Posterior cingulate gyrus (tissue), 11 donors: ENCODE measurements around the gene TM2D3.
A peak's percentile ranks its signal among the peaks of the same experiment; 100 is the strongest.
"Not testable (repeated sequence)": the region's sequence is repeated elsewhere in the genome, so short reads cannot be mapped to it uniquely, and the experiment has no call there.

ENCODE experiments used
- DNase-seq, 10 donors: peaks; one replicate each; pipeline versions ENCODE4 v3.0.0 to v3.0.0-alpha.2; 2020 to 2021; ENCODE audit warnings: mixed read lengths in 3 of 10
- intact Hi-C: fragments of 100-400 bp; cut with DNase I; formaldehyde crosslinking; loops from one replicate; pipeline ENCODE4 v1.15.1; 2023

The TM2D3 gene

DNA sequence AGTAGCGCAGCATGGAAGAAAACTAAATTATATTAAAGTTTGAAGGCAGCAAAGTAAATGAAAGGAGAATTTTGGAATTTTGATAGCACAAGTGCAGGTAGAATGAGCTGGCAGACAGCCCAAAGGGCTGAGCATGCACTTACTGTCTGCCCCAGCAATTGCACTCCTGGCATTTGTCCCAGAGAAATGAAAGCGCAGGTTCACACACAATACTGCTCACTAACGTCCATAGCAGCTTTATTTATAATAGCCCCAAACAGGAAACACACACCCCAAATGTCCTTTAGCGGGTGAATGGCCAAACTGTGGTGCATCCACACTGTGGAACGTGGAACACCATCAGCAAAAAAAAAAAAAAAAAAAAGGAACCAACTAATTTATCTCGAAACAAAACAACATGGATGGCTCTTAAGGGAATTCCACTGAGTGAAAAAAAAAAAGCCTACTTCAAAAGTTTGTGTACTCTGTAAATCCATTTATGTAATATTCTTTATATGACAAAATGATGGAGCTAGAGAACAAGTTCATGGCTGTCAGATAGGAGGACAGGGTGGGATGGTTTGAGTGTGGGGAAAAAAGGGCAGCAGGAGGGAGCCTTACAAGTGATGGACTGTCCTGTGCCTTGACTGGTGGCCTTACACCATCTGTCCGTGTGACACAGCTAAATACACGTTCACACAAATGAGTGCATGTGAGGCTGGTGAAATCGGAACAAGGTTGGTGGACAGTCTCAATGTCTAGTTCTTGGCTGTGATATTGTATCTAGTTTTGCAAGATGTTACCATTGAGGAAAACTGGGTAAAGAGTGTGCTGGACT is 6.0 kb upstream of the TM2D3 start:
- intact Hi-C loops = no loop called here
- DNase-seq = no peak

DNA sequence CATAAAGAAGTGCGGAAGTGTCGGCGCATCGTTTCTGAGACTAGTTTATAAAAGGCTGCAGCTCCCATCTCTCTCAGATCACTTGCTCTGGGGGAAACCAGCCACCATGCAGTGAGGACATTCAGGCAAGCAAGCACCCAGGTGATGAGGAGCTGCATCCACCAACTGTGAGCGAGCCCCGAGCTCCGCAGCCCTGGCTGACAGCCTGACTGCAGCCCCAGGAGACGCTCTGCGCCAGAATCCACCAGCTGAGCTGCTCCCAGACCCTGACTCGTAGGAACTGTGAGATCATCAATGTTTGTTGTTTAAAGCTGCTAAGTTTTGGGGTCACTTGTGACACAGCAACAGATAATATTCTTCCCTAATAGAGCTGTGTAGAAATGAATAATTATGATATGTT is 5.0 kb upstream of the TM2D3 start:
- intact Hi-C loops = no loop called here
- DNase-seq = no peak

DNA sequence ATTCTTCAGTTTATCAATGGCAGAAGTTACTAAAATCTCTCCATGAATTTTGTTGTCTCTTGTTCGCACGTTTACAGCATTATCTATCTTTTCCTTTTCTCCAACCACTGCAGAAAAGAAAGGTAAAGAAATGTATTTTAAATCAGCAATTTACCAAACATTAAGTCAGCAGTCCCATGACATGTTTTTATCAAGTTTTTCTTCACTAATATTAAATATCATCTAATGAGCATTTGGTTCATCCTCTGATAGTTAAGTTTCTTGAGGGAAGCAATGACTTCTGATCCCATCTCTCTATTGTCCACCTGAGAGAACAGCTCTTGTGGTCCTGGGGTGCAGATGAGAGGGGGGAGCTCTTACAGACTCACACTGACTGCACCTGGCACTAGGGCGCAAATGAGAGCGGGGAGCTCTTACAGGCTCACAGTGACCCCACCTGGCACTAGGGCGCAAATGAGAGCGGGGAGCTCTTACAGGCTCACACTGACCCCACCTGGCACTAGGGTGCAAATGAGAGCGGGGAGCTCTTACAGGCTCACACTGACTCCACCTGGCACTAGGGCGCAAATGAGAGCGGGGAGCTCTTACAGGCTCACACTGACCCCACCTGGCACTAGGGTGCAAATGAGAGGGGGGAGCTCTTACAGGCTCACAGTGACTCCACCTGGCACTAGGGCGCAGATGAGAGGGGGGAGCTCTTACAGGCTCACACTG is 2.6 kb upstream of the TM2D3 start:
- intact Hi-C loops, DNase-seq: not testable (repeated sequence)

DNA sequence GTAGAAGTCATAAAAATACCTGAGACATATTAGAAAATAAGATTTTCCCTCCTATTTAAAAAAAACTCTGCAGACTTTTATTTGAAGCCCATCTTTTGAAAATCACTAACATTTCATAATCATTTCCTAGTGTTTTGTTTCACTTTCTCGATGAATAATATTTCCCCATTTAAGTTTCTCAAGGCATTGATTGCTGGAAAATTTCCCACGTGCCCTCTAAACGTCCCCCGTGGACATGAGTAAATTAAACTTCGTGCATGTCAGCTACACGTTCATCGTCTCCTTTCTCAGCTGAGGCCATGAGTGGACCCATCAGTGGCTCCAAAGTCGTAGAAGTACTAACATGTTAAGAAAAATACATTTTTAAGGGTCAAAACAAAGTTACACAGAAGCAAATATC is 2.0 kb upstream of the TM2D3 start:
- intact Hi-C loops = no loop called here
- no peak for DNase-seq

DNA sequence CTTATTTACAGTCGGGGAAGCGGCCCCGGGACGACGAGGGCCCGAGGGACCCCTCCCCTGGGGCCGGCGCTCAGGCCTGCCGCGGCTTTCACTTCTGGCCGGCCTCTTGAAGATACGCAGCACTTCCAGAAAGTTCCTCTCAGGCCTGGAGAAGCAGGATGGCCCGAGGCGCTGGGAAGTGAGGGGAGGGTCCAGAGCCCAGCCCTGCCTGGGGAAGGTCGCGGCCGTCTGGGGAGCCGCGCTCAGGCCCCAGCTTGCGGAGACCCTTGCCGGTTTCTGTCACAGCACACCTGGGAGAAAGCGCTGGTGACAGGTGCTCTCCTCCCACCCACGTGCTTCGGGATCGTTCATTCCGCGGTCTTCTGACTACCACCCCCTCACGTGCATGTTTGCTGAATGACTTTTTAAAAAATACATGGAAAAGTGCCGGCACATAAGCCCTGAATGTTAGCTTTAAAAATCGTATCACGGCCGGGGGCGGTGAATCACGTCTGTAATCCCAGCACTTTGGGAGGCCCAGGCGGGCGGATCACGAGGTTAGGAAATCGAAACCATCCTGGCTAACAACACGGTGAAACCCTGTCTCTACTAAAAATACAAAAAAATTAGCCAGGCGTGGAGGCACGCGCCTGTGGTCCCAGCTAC is 727 bp upstream of the TM2D3 start:
- DNase-seq = peak in 3 of 10 donors; percentile 74 to 84 (median 75)
- intact Hi-C loops = loop anchor here (1.0 kb wide), 1 partner anchor 71 kb away; the partner anchor contains the start of gene TARS3

GRCh38 chr15:101651554-101652097 is 555 bp downstream of the TM2D3 start:
- intact Hi-C loops = loop anchor here (1.0 kb wide), 1 partner anchor 73 kb away; the partner anchor contains the start of gene TARS3
- peak in 1 of 10 donors; percentile 38 for DNase-seq

DNA sequence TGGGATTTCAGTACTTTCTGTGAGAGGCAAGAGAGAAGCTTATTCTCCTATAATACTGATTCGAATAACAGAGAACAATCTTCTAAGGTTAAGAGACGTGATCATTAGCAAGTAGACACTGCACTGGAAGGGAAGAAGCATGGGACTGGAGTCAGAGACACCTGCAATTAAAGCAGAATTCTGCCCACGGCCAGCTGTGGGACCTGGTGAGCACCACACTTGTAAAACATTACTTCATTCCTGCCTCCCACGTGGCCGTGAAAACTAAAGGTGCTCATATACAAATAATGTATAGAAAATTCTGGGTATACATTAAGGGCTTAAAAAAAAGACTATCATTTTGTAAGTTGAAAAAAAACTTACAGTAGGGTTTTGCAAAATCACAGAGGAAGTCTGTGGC is 2.0 kb downstream of the TM2D3 start:
- no peak for DNase-seq
- intact Hi-C loops = no loop called here

DNA sequence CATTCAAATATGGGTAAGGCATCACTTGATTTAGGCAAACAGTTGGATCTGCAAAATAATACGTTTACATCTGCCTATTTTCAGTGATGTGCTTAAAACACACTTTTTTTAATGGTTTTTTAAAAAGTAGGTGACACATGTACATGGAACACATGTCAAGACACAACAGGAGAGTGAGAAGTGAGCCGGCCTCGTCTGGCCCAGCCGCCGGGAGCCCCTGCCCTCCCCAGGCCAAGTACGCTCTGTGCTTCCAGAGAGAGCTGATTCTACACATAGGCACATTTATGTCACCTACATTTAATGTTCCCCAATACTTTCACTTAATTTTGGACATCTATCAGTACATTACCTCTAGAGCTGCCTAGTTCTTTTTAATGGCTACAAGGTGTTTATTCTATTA is 3.8 kb downstream of the TM2D3 start:
- DNase-seq = no peak
- intact Hi-C loops = loop anchor here (10.0 kb wide), 1 partner anchor 154 kb away; no protein-coding TSS in a partner anchor

DNA sequence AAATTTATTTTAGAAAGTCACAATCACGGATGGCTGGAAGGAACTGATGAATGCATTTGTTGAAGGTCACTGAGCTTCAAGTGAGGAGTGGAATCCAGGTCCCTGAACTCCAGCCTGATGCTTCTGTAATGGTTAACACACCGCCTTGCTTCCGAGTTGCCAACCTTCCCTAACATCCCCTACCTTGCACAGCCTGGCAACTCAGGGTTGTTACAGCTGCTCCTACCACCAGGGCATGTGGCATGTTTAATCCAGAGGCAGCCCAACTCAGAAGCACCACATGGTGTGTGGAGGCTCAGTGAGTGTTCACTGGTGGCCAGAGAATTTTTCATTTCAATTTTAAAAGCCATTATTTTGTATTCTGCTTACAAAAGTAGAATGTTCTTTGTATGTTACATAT is 4.9 kb downstream of the TM2D3 start:
- intact Hi-C loops = loop anchor here (10.0 kb wide), 1 partner anchor 152 kb away; no protein-coding TSS in a partner anchor

DNA sequence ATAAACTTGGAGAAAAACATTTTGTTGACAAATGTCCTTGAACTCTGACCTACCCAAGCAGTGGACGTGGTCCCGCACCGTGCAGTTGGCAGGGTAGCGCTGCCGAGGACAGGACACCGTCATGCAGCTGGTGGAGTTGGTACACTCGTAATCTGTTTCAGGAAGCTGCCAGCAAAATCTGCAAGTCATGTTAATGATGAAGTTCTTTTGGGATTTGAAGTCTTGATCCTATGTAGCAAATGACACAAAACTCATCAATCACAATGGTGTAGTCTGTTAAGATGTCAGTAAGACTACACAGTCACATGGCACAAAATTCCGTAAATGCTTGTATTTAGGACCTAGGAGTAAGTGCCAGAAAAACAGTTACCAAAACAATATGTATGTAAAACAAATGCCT is 5.5 kb downstream of the TM2D3 start:
- DNase-seq = peak in 1 of 10 donors; percentile 81
- intact Hi-C loops = loop anchor here (10.0 kb wide), 1 partner anchor 152 kb away; no protein-coding TSS in a partner anchor

More for the DNA sequence above, 4.9 kb downstream of the TM2D3 start:
- DNase-seq = no peak

DNA sequence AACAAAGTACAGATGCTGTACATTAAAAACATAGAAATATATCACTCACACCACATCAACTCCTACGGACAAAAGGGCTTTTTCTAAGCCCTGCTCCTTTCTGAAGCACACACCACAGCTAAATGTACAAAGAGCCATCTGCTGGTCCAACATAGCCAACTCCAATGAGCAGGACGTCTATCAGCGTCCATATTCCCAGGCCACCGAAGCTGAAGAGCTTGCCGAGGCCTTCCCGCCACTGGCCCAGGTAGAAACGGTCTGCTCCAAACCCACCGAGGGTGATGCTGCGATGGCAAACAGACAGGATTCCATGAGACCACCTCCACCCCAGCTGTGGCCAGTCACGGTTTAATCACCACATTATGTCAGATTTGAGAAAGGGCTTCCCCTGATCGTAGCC is 9.8 kb downstream of the TM2D3 start:
- peak in 4 of 10 donors; percentile 23 to 89 (median 66) for DNase-seq
- intact Hi-C loops = loop anchor here (10.0 kb wide), 1 partner anchor 148 kb away; no protein-coding TSS in a partner anchor

- intact Hi-C loops = loop anchor here (1.0 to 10.0 kb wide), 2 partner anchors 147 to 342 kb away; no protein-coding TSS in a partner anchor
Measured at GRCh38 chr15:101641894-101642293, 10.3 kb downstream of the TM2D3 start.

GRCh38 chr15:101641129-101641764 is 10.9 kb downstream of the TM2D3 start:
- intact Hi-C loops = loop anchor here (1.0 to 10.0 kb wide), 2 partner anchors 146 to 341 kb away; no protein-coding TSS in a partner anchor
- DNase-seq = peak in 9 of 10 donors; percentile 60 to 94 (median 84)

More at GRCh38 chr15:101641894-101642293, 10.3 kb downstream of the TM2D3 start:
- DNase-seq = no peak

DNA sequence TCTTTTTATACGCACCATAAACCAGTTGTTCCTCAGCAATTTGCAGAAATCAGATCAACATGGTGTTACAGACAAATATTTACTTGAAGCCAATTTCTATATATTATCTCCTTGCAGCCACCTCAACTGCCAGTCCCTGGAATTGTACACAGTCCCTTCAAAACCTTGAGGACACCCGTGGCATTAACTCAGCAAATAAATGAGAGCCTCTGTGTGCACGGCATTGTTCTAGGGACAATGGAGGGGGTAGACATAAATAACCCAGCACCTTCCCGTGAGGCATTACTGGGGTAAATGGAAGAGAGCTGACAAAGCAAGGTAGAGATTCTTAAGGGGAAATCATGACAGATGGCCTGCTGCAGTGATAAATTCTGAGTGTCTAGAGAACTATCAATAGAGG is 12.5 kb downstream of the TM2D3 start:
- intact Hi-C loops = loop anchor here (10.0 kb wide), 1 partner anchor 145 kb away; no protein-coding TSS in a partner anchor
- no peak for DNase-seq

- intact Hi-C loops = no loop called here
- no peak for DNase-seq
Measured at GRCh38 chr15:101637919-101638318, 14.3 kb downstream of the TM2D3 start.

DNA sequence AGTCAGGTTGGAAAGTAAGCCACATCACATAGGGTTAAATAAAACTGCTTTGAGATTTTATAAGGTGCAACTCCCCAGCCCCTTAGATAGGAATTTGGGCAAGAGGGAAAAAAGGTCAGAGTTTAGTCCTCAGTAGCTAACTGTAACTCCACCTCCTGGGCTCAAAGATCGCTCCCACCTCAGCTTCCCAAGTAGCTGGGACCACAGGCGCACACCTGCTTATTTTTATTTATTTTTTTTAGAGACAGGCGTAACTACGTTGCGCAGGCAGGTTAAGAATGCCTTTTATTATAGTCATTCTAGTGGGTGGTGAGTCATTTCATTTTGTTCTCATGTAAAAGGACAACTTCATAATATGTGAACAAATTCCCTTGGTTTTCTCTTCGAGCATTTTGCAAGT is 14.7 kb downstream of the TM2D3 start:
- DNase-seq = no peak
- intact Hi-C loops = no loop called here

GRCh38 chr15:101637038-101637437 is 15.1 kb downstream of the TM2D3 start:
- DNase-seq = no peak
- intact Hi-C loops = no loop called here

- intact Hi-C loops = no loop called here
Measured at GRCh38 chr15:101635944-101636727, 16.0 kb downstream of the TM2D3 start.

GRCh38 chr15:101633356-101633755 is 18.8 kb downstream of the TM2D3 start:
- DNase-seq = no peak
- intact Hi-C loops = no loop called here

More at GRCh38 chr15:101635944-101636727, 16.0 kb downstream of the TM2D3 start:
- no peak for DNase-seq
